ENCODE results near the gene OR6K3.

OR6K3 gene

DNA sequence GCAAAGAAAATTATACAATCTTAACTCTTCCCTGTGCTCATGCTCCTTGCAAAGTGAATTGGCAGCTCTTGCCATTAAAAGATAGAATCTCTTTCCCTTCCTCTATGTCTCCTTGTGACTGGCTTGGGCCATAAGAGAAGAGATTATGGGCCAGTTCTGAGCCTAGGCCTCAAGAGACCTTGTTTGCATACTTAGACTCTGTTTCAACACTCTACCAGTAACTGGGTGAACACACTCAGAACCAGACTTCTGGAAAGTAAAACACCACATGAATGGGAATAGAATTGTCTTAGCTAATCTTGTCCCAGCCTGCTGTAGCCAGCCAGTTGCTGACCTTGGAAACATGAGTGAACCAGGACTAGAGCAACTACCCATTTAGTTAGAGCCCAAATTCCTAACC lies 15.3 kb upstream of the OR6K3 start:
- Histone ChIP-seq H3K9me2 (ENCODE audit: low read depth, low read length) (no peaks in the 10 kb centered on the region), H3K4me2 (ENCODE audit: low read length) (no peak overlapping the region), H2AFZ (ENCODE audit: low read length) (no peak overlapping the region), H3K9ac (ENCODE audit: low read length) (no peak overlapping the region), H3K27ac (ENCODE audit: low read depth, low read length, poor library complexity, severe bottlenecking) (no peak overlapping the region), H4K20me1 (ENCODE audit: insufficient read depth, low read length) (no peaks in the 10 kb centered on the region), H3K4me1 (ENCODE audit: insufficient read depth, low read length, severe bottlenecking) (no peaks in the 10 kb centered on the region), H3F3A (ENCODE audit: insufficient read depth, low read length) (no peaks in the 10 kb centered on the region), H3K9me3 (ENCODE audit: low read length) (no peaks in the 10 kb centered on the region), H3K36me3 (ENCODE audit: insufficient read depth, low read length) (no peaks in the 10 kb centered on the region), H3K79me2 (ENCODE audit: insufficient read depth, low read length) (no peaks in the 10 kb centered on the region), H3K27me3 (ENCODE audit: insufficient read depth, low read length) (no peaks in the 10 kb centered on the region), H3K4me3 (ENCODE audit: low read depth, low read length, poor library complexity, severe bottlenecking) (no peak overlapping the region)
- TF ChIP-seq, protein P1, sequence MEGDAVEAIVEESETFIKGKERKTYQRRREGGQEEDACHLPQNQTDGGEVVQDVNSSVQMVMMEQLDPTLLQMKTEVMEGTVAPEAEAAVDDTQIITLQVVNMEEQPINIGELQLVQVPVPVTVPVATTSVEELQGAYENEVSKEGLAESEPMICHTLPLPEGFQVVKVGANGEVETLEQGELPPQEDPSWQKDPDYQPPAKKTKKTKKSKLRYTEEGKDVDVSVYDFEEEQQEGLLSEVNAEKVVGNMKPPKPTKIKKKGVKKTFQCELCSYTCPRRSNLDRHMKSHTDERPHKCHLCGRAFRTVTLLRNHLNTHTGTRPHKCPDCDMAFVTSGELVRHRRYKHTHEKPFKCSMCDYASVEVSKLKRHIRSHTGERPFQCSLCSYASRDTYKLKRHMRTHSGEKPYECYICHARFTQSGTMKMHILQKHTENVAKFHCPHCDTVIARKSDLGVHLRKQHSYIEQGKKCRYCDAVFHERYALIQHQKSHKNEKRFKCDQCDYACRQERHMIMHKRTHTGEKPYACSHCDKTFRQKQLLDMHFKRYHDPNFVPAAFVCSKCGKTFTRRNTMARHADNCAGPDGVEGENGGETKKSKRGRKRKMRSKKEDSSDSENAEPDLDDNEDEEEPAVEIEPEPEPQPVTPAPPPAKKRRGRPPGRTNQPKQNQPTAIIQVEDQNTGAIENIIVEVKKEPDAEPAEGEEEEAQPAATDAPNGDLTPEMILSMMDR (IDR thresholded peaks at IDR 0.05; ENCODE audit: low read length) = no peak
- TF ChIP-seq EZH2 (IDR thresholded peaks at IDR 0.05; ENCODE audit: borderline replicate concordance, low read length) = no peak

DNA sequence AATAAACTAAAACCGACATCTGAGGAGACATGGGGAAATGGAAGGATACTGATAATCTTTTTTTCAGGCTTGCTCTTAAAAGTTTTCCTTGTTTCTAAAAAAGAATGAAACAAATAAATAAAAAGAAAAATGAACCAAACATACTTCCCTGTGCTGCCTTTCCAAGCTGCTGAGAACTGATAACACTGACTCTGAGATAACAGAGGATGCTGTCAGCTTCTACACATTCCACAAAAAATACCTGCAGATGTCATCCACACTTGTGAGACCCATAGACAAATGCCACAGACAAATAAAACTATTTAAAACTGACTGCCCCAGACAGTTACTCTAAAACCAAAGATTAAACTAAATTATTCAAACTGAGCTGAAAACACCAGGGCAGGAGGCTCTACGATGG lies 12.0 kb upstream of the OR6K3 start:
- H3K4me1 ChIP-seq (ENCODE audit: insufficient read depth, low read length, severe bottlenecking) = no peaks in the 10 kb centered on the region
- H3K4me2 ChIP-seq (ENCODE audit: low read length) = no peak overlapping the region
- no peaks in the 10 kb centered on the region for H3K9me2 ChIP-seq (ENCODE audit: low read depth, low read length)
- H3K9me3 ChIP-seq (ENCODE audit: low read length) = no peaks in the 10 kb centered on the region
- no peak for TF ChIP-seq EZH2 (IDR thresholded peaks at IDR 0.05; ENCODE audit: borderline replicate concordance, low read length)
- TF ChIP-seq, protein P1 (IDR thresholded peaks at IDR 0.05; ENCODE audit: low read length) = no peak
- H2AFZ ChIP-seq (ENCODE audit: low read length) = no peak overlapping the region
- H3K79me2 ChIP-seq (ENCODE audit: insufficient read depth, low read length) = no peaks in the 10 kb centered on the region
- no peak overlapping the region for H3K27ac ChIP-seq (ENCODE audit: low read depth, low read length, poor library complexity, severe bottlenecking)
- H3K36me3 ChIP-seq (ENCODE audit: insufficient read depth, low read length) = no peaks in the 10 kb centered on the region
- no peak overlapping the region for H3K4me3 ChIP-seq (ENCODE audit: low read depth, low read length, poor library complexity, severe bottlenecking)
- H3K9ac ChIP-seq (ENCODE audit: low read length) = no peak overlapping the region
- H3K27me3 ChIP-seq (ENCODE audit: insufficient read depth, low read length) = no peaks in the 10 kb centered on the region
- no peaks in the 10 kb centered on the region for H3F3A ChIP-seq (ENCODE audit: insufficient read depth, low read length)
- H4K20me1 ChIP-seq (ENCODE audit: insufficient read depth, low read length) = no peaks in the 10 kb centered on the region

DNA sequence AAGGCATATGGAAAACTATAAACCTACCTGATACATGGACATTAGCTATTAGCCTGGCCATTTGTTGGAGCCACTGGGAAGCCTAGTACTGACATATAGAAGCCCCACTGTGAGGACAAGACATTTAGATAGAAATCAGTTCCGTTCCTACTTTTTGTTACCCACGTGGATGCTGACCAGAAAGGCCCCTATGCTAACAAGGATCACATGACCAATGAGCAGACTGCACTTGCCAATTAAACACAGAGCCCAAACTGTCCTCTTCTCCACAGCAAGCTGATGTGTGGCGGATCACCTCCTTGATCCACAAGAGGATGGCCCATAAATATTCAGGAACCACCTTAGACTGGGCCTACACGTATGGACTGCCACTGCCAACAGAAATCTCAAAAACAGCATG lies 11.2 kb upstream of the OR6K3 start:
- H3K27ac ChIP-seq (ENCODE audit: low read depth, low read length, poor library complexity, severe bottlenecking) = no peak overlapping the region
- H3K27me3 ChIP-seq (ENCODE audit: insufficient read depth, low read length) = no peaks in the 10 kb centered on the region
- H3K36me3 ChIP-seq (ENCODE audit: insufficient read depth, low read length) = no peaks in the 10 kb centered on the region
- H4K20me1 ChIP-seq (ENCODE audit: insufficient read depth, low read length) = no peaks in the 10 kb centered on the region
- H3F3A ChIP-seq (ENCODE audit: insufficient read depth, low read length) = no peaks in the 10 kb centered on the region
- H3K79me2 ChIP-seq (ENCODE audit: insufficient read depth, low read length) = no peaks in the 10 kb centered on the region
- TF ChIP-seq, protein P1 (IDR thresholded peaks at IDR 0.05; ENCODE audit: low read length) = no peak
- TF ChIP-seq EZH2 (IDR thresholded peaks at IDR 0.05; ENCODE audit: borderline replicate concordance, low read length) = no peak
- no peaks in the 10 kb centered on the region for H3K4me1 ChIP-seq (ENCODE audit: insufficient read depth, low read length, severe bottlenecking)
- H3K9ac ChIP-seq (ENCODE audit: low read length) = no peak overlapping the region
- H2AFZ ChIP-seq (ENCODE audit: low read length) = no peak overlapping the region
- H3K9me3 ChIP-seq (ENCODE audit: low read length) = no peaks in the 10 kb centered on the region
- H3K4me3 ChIP-seq (ENCODE audit: low read depth, low read length, poor library complexity, severe bottlenecking) = no peak overlapping the region
- H3K9me2 ChIP-seq (ENCODE audit: low read depth, low read length) = no peaks in the 10 kb centered on the region
- no peak overlapping the region for H3K4me2 ChIP-seq (ENCODE audit: low read length)
